Endothelial cell of umbilical vein (primary cell): Measurements from ENCODE around the gene DOCK4. TPM values are rescaled to one million over a fixed set of nuclear protein-coding genes. Genes with fewer than 3 reads are reported as not detected.

ENCODE experiments used
- BruUV-seq: library from RNA; stranded (reverse); fragments of 400-500 nt; replicated peaks from 2 replicates; lab custom pipeline; 2021; lab: Mats Ljungman, UMichigan
- CTCF ChIA-PET: fragments of 300-600, 350-600 bp; sonication (Branson Sonifier 250); formaldehyde crosslinking; loops from one replicate; lab custom pipeline; 2021; ENCODE audit warnings: antibody characterized with exemption, inconsistent platforms; lab: Charles Lee
- POLR2A ChIA-PET: fragments of 300-600, 350-600 bp; sonication (Branson Sonifier 250); formaldehyde crosslinking; loops from one replicate; lab custom pipeline; 2021; ENCODE audit warnings: antibody characterized with exemption, inconsistent platforms; lab: Charles Lee
- DNase-seq: peaks from one replicate; pipeline ENCODE4 v3.0.0-alpha.2; 2011; ENCODE audit warnings: low read depth, low spot score
- FAIRE-seq: peaks from 2 replicates; lab custom pipeline; 2011; peaks lifted over from hg19 to GRCh38; lab: Jason Lieb, UNC
- H2AFZ ChIP-seq: 2 replicates; pipeline ENCODE4 v1.6.0; 2012; ENCODE audit warnings: low read depth, low read length, control low read depth, inconsistent platforms
- H3K27ac ChIP-seq: 2 replicates; pipeline ENCODE4 v1.5.1; 2011; ENCODE audit warnings: low read depth, mild to moderate bottlenecking, control low read depth, low read length, moderate library complexity; ENCODE audit not compliant: insufficient read depth
- H3K27me3 ChIP-seq, 2 experiments: 2 replicates each; pipeline versions ENCODE4 v1.6.0 to v1.6.1; 2011; ENCODE audit warnings: low read length in 2 of 2, mixed read lengths in 1 of 2; ENCODE audit not compliant: control insufficient read depth in 2 of 2, insufficient read depth in 2 of 2
- H3K36me3 ChIP-seq, 2 experiments: 2 replicates in 1 of 2; 3 replicates in 1 of 2; pipeline ENCODE4 v1.5.1; 2011; ENCODE audit warnings: low read length in 2 of 2, mild to moderate bottlenecking in 1 of 2, moderate library complexity in 1 of 2; ENCODE audit not compliant: control insufficient read depth in 2 of 2, insufficient read depth in 2 of 2; ENCODE audit errors: extremely low read depth in 1 of 2
- H3K4me1 ChIP-seq: 3 replicates; pipeline ENCODE4 v1.5.1; 2011; ENCODE audit warnings: mild to moderate bottlenecking, low read length; ENCODE audit not compliant: control insufficient read depth, insufficient read depth; ENCODE audit errors: extremely low read depth
- H3K4me2 ChIP-seq: 2 replicates; pipeline ENCODE4 v1.6.1; 2011; ENCODE audit warnings: low read length, control low read depth, mixed read lengths; ENCODE audit not compliant: insufficient read depth
- H3K4me3 ChIP-seq, 3 experiments: fragments of 200-600 bp in 1 of 3; sonication (generic), shearing (Covaris generic) in 1 of 3; replicated peaks in 1 of 3; 2 replicates each; pipeline ENCODE4 v1.5.1; 2011 to 2016; ENCODE audit warnings: control low read depth in 3 of 3, low read length in 3 of 3, mild to moderate bottlenecking in 2 of 3, inconsistent platforms in 1 of 3, low read depth in 1 of 3, moderate library complexity in 1 of 3; ENCODE audit not compliant: insufficient read depth in 1 of 3
- H3K79me2 ChIP-seq: 2 replicates; pipeline ENCODE4 v1.6.0; 2012; ENCODE audit warnings: low read length, inconsistent platforms; ENCODE audit not compliant: control insufficient read depth, insufficient read depth
- H3K9ac ChIP-seq: replicated peaks from 2 replicates; pipeline ENCODE3; 2011; ENCODE audit warnings: low read length, control low read depth; ENCODE audit not compliant: insufficient read depth; ENCODE audit errors: extremely low read depth
- H3K9me1 ChIP-seq: replicated peaks from 3 replicates; pipeline ENCODE4 v1.6.0; 2011; ENCODE audit warnings: mild to moderate bottlenecking, low read length; ENCODE audit not compliant: control insufficient read depth, insufficient read depth; ENCODE audit errors: extremely low read depth
- H3K9me3 ChIP-seq: replicated peaks from 2 replicates; pipeline ENCODE4 v1.5.1; 2012; ENCODE audit warnings: low read length, inconsistent platforms; ENCODE audit not compliant: control insufficient read depth, insufficient read depth
- H4K20me1 ChIP-seq: replicated peaks from 2 replicates; pipeline ENCODE3; 2011; ENCODE audit warnings: mild to moderate bottlenecking, low read length; ENCODE audit not compliant: control insufficient read depth, insufficient read depth; ENCODE audit errors: extremely low read depth
- CTCF ChIP-seq, 2 donors: IDR thresholded peaks; 1 replicate in 1 of 2; 2 replicates in 1 of 2; pipeline ENCODE4 v1.5.1; 2011; ENCODE audit warnings: low read length in 2 of 2, mild to moderate bottlenecking in 2 of 2, moderate library complexity in 2 of 2, control low read depth in 1 of 2, inconsistent platforms in 1 of 2, low read depth in 1 of 2; ENCODE audit not compliant: insufficient read depth in 1 of 2; ENCODE audit errors: extremely low read depth in 1 of 2
- EZH2 ChIP-seq: IDR thresholded peaks from 2 replicates; pipeline ENCODE4 v1.6.1; 2012; ENCODE audit warnings: borderline replicate concordance, low read depth, mild to moderate bottlenecking, moderate library complexity, low read length, inconsistent platforms; ENCODE audit not compliant: severe bottlenecking
- FOS ChIP-seq: IDR thresholded peaks from 2 replicates; pipeline ENCODE4 v1.6.1; 2011; ENCODE audit warnings: mild to moderate bottlenecking, low read length, moderate library complexity, borderline replicate concordance; ENCODE audit not compliant: insufficient read depth
- GATA2 ChIP-seq: IDR thresholded peaks from 2 replicates; pipeline ENCODE4 v1.7.0; 2011; ENCODE audit warnings: low read depth, mild to moderate bottlenecking, moderate library complexity, mixed read lengths, low read length; ENCODE audit not compliant: insufficient read length, insufficient read depth
- JUN ChIP-seq: IDR thresholded peaks from 2 replicates; pipeline ENCODE4 v1.6.1; 2011; ENCODE audit warnings: borderline replicate concordance, low read depth; ENCODE audit not compliant: insufficient read length, insufficient read depth
- MAX ChIP-seq: IDR thresholded peaks from 2 replicates; pipeline ENCODE4 v1.6.1; 2011; ENCODE audit not compliant: insufficient read depth, insufficient read length
- MYC ChIP-seq: IDR thresholded peaks from one replicate; pipeline ENCODE4 v1.6.1; 2011; ENCODE audit warnings: mild to moderate bottlenecking, low read depth, low read length
- POLR2A ChIP-seq: IDR thresholded peaks from 2 replicates; pipeline ENCODE4 v1.6.1; 2012; ENCODE audit warnings: low read depth, mild to moderate bottlenecking, control low read depth, low read length
- POLR2AphosphoS5 ChIP-seq: IDR thresholded peaks from 2 replicates; pipeline ENCODE4 v1.6.1; 2012; ENCODE audit warnings: low read depth, mild to moderate bottlenecking, control low read depth, low read length, moderate library complexity; ENCODE audit not compliant: insufficient read depth
- dilution Hi-C: fragments of 300-500 bp; cut with MboI; formaldehyde crosslinking; loops from one replicate; pipeline ENCODE4 v1.15.0; 2019; ENCODE audit warnings: low sequenced_read_pairs; ENCODE audit not compliant: extremely low pct_ligation_motif_present
- intact Hi-C: fragments of 100-400 bp; cut with micrococcal nuclease; formaldehyde crosslinking; loops from one replicate; pipeline ENCODE4 v1.10.0; 2022
- polyA plus RNA-seq, 4 experiments: library from polyadenylated mRNA; depleted of rRNA in 3 of 4; stranded (reverse) in 3 of 4; unstranded in 1 of 4; fragments of >200 nt; gene quantifications; 2 replicates each; pipeline versions ENCODE4 v1.2.1 to v1.2.3, GENCODE V29; 2011 to 2012; ENCODE audit warnings: missing spikeins in 1 of 4
- total RNA-seq: library from RNA; stranded (reverse); gene quantifications from 2 replicates; pipeline ENCODE4 v1.2.3, GENCODE V29; 2021

Gene DOCK4
- total and polyA plus RNA-seq, 2 donors (not counting 3 experiments of a cell fraction or from before 2014, with no cell fraction given), result 47.4 to 164 TPM

GRCh38 chr7:111832174-111832573 lies 374.0 kb downstream of the DOCK4 start:
- H3K27me3 ChIP-seq, result no peaks in the 10 kb centered on the region
- peaks cover 2 to 8% of the 10 kb centered on the region in 2 experiments for H3K36me3 ChIP-seq
- FAIRE-seq (no peak), DNase-seq (no peak)
- no peak overlapping the region for H3K9ac ChIP-seq
- no peak overlapping the region for H3K27ac ChIP-seq
- POLR2A ChIA-PET, result no interaction called here
- no peak for TF ChIP-seq FOS
- no peak for TF ChIP-seq CTCF (IDR thresholded peaks at IDR 0.05; ENCODE audit: extremely low read depth in 1 of 2, insufficient read depth in 1 of 2, low read depth in 1 of 2, low read length in 2 of 2)
- TF ChIP-seq POLR2AphosphoS5, result no peak
- TF ChIP-seq MYC, result no peak
- TF ChIP-seq JUN, result no peak
- no peak for TF ChIP-seq EZH2
- TF ChIP-seq GATA2, result no peak
- no peak for TF ChIP-seq POLR2A
- no peak for TF ChIP-seq MAX
- H3K9me3 ChIP-seq, result no peaks in the 10 kb centered on the region
- dilution Hi-C loops (no loop called here), intact Hi-C loops (loop anchor here (10.0 kb wide), 1 partner anchor 373 kb away; the partner anchor contains the start of genes DOCK4 and ZNF277)
- H2AFZ ChIP-seq, result no peak overlapping the region
- CTCF ChIA-PET, result interaction anchor here (1.5 to 1.8 kb wide), 2 partner anchors 12 to 23 kb away, joined by 3 to 4 read pairs; no protein-coding TSS in a partner anchor
- BruUV-seq, result no TSS peak
- H3K4me3 ChIP-seq, result no peak overlapping the region
- no peaks in the 10 kb centered on the region for H3K9me1 ChIP-seq
- no peaks in the 10 kb centered on the region for H4K20me1 ChIP-seq
- H3K4me1 ChIP-seq, result peaks cover 76% of the 10 kb centered on the region
- H3K4me2 ChIP-seq, result no peak overlapping the region
- peaks cover 2% of the 10 kb centered on the region for H3K79me2 ChIP-seq
